NCI-H1930 (cell line): ENCODE data around the gene ITGB1BP1.

Experiments used
- DNase-seq, 2 experiments: peaks; one replicate each; lab custom pipeline; 2025; lab: John Stamatoyannopoulos, UW

Gene ITGB1BP1

GRCh38 chr2:9423100-9423921, at the start of gene ITGB1BP1, which contains the start of gene CPSF3:
Gene ITGB1BP1, minus strand, starts transcription at chr2:9423528. Its CDS starts 4,831 bp downstream, at chr2:9418697.
Gene CPSF3, plus strand, starts transcription at chr2:9423654. Its CDS starts 120 bp downstream, at chr2:9423774.
- DNase-seq: peak; percentile 96 to 98

DNA sequence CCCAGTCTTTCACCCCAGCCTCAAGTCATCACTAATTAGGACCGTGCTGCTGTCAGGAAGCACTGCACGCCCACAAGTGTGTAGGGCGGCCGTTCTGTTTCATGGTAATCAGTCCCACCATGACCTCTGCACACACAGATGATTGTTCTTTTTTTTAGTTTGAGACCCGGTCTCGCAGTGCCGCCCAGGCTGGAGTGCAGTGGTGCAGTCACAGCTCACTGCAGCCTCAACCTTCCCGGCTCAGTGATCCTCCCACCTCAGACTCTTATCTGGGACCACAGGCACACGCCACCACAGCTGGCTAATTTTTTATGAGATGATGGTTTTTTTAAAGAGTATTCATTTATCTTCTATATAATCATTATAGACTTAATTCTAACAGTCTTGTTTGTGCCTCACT, 49.2 kb upstream of the ITGB1BP1 start:
- DNase-seq: no peak

GRCh38 chr2:9471206-9471605, 47.9 kb upstream of the ITGB1BP1 start:
- no peak for DNase-seq

GRCh38 chr2:9467687-9468086, 44.4 kb upstream of the ITGB1BP1 start:
- DNase-seq: no peak

GRCh38 chr2:9466147-9466683, 42.9 kb upstream of the ITGB1BP1 start:
- DNase-seq: no peak

DNA sequence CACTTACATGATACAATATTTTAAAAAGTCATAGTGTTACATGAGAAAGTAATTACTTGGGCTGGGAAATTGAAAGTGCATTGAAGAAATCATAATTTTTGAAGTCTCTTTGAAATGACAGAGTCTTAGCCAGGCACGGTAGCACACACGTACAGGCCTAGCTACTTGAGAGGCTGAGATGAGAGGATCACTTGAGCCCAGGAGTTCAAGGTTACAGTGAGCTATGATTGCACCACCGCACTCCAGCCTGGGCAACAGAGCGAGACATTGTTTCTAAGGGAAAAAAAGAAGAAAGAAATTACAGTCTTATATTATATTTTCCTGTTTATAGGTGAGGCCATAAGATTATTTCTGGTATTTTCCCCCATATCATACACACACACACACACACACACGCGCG, 41.8 kb upstream of the ITGB1BP1 start:
- DNase-seq: no peak

GRCh38 chr2:9463698-9464034, 40.3 kb upstream of the ITGB1BP1 start:
- no peak for DNase-seq

GRCh38 chr2:9462886-9463697, 39.8 kb upstream of the ITGB1BP1 start:
- DNase-seq: no peak

GRCh38 chr2:9462313-9462712, 39.0 kb upstream of the ITGB1BP1 start:
- DNase-seq: no peak

GRCh38 chr2:9461079-9461478, 37.8 kb upstream of the ITGB1BP1 start:
- DNase-seq: no peak

GRCh38 chr2:9460441-9461017, 37.2 kb upstream of the ITGB1BP1 start:
- DNase-seq: no peak

- DNase-seq: no peak
Observed at GRCh38 chr2:9451231-9451630, 27.9 kb upstream of the ITGB1BP1 start.

DNA sequence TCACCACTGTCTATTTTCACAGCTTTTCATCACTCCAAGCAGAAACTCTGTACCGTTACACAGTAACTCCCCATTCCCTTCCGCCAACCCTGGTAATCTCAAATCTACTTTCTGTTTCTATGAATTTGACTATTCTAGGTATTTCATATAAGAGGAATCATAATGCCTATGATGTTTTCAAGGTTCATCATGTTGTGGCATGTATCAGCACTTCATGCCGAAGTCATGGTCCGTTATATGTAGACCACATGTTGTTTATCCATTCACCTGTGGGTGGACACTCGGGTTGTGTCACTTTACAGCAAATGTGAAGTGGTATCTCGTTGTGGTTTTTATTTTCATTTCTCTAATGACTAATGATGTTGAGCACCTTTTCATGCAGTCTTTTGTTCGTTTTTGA, 21.8 kb upstream of the ITGB1BP1 start:
- DNase-seq: no peak

- DNase-seq: no peak
Observed at GRCh38 chr2:9443526-9443925, 20.2 kb upstream of the ITGB1BP1 start.

DNA sequence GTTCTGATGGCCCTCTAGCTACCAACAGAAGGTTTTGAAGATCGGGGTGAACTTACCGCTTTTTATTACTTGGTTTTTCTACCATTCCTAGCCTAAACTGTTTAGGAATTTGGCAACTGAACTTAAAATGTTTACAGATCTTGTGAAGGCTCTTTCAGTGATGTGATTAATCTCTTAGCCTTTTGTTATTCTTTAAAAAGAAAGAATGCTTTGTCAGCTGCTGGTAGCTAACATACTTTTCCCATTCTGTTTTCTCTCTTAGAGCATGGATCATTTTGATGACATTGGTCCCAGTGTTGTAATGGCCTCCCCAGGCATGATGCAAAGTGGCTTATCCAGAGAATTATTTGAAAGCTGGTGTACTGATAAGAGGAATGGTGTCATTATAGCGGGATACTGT, 18.2 kb upstream of the ITGB1BP1 start:
- no peak for DNase-seq

DNA sequence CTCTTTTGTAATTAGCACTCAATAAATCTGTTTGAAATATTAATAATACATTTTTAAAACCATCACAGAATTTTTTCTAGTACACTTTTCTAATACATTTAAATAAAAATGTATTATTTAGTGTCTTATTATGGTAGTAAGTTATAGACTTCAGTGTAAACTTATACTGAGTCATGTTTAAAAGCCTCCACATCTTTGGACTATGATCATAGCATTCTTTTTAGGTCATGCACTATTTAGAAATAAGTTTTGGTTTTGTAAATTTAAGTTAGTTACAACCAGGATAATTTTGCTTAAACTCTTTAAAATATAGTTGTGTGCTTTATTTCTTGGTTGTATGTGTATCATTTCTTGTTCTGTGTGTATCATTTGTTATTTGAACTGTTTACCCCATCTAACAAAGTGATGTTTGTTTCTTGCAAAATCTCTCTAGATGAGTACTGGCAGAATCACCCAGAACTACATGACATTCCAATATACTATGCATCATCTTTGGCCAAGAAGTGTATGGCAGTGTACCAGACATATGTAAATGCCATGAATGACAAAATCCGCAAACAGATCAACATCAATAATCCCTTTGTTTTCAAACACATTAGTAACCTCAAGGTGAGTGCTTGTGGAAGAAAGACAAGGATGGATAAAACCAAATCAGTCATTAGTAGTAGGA, 16.9 kb upstream of the ITGB1BP1 start:
- DNase-seq: no peak

DNA sequence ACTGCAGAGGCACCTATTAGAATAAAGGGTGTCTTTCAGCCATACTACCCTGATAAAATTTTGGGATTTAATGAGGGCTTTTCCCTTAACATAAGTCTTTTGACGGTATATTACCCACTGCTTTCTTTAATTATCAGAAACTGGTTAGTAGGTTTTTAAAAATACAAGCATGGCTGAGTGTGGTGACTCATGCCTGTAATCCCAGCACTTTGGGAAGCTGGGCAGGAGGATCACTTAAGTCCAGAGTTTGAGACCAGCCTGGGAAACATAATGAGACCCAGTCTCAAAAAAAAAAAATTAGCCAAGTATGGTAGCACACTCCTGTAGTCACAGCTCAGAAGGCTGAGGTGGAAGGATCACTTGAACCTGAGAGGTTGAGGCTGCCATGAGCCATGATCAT, 16.2 kb upstream of the ITGB1BP1 start:
- DNase-seq: no peak

GRCh38 chr2:9434489-9434888, 11.2 kb upstream of the ITGB1BP1 start:
- DNase-seq: no peak

GRCh38 chr2:9430316-9431293, 7.3 kb upstream of the ITGB1BP1 start:
- DNase-seq: no peak

DNA sequence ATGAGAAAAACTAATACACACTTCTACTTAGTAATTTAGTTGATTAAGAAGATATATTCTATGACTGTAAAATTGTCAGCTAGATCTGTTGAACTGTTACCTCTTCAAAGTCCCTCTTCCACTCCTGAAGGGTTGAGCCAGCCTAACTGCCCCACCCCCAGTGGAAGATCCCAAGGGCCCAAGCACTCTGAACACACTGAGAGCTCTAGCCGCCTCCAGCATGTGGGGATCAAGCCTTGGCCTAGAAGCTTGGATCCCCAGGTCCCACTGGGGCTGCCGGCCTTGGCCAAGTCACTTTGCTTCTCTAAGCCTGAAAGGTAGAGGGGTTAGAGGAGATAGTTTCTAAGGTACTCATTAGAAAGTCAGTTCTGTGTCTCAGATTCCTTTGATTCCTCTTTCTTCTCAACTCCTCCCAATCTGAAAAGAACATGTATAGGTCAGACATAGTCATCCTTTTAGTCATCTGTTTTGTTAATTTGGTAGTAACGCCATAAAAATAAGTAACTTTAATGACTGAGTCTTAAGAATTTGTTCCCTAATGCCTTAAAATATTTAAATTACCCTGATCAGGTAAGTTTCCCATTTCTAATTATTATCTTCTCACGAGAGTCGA, 5.7 kb upstream of the ITGB1BP1 start:
- no peak for DNase-seq
